ENCODE measurements around the gene RABL6. TPM values are rescaled to one million over a fixed set of nuclear protein-coding genes. Genes with fewer than 3 reads are reported as not detected.
"Not testable (repeated sequence)": the region's sequence is repeated elsewhere in the genome, so short reads cannot be mapped to it uniquely, and the experiment has no call there.

Gene RABL6
- polyA plus RNA-seq, 1 experiment = 35.4 TPM

- TF ChIP-seq CTCF (IDR thresholded peaks at IDR 0.05; ENCODE audit: low read depth, low read length) = no peak
- DNase-seq (ENCODE audit: low read depth, low spot score) = no peak
- POLR2A ChIA-PET = no interaction called here
- CTCF ChIA-PET = interaction anchor here (1.2 kb wide), 1 partner anchor 11 kb away, joined by 6 read pairs; the partner anchor contains the start of gene AJM1
- Histone ChIP-seq H3K27ac (ENCODE audit: low read depth, low read length) (no peak overlapping the region), H3K9me3 (ENCODE audit: control insufficient read depth, insufficient read depth, low read length) (no peaks in the 10 kb centered on the region), H3K27me3 (ENCODE audit: control insufficient read depth, insufficient read depth, low read length) (no peaks in the 10 kb centered on the region), H3K4me3 (ENCODE audit: low read depth, low read length) (no peak overlapping the region)
Measured at GRCh38 chr9:136831002-136831719, 23.4 kb downstream of the RABL6 start.

- POLR2A ChIA-PET = no interaction called here
- CTCF ChIA-PET = interaction anchor here (1.2 kb wide), 1 partner anchor 11 kb away, joined by 6 read pairs; the partner anchor contains the start of gene AJM1
- DNase-seq (ENCODE audit: low read depth, low spot score) = no peak
- H3K9me3 ChIP-seq (ENCODE audit: control insufficient read depth, insufficient read depth, low read length) = no peaks in the 10 kb centered on the region
- no peak for TF ChIP-seq CTCF (IDR thresholded peaks at IDR 0.05; ENCODE audit: low read depth, low read length)
- no peak overlapping the region for H3K27ac ChIP-seq (ENCODE audit: low read depth, low read length)
- H3K4me3 ChIP-seq (ENCODE audit: low read depth, low read length) = no peak overlapping the region
- no peaks in the 10 kb centered on the region for H3K27me3 ChIP-seq (ENCODE audit: control insufficient read depth, insufficient read depth, low read length)
Measured at GRCh38 chr9:136831720-136832104, 24.0 kb downstream of the RABL6 start.

- CTCF ChIA-PET = interaction anchor here (1.2 kb wide), 1 partner anchor 10 kb away, joined by 6 read pairs; the partner anchor contains the start of gene AJM1
- no peak for DNase-seq (ENCODE audit: low read depth, low spot score)
- no peak for TF ChIP-seq CTCF (IDR thresholded peaks at IDR 0.05; ENCODE audit: low read depth, low read length)
- Histone ChIP-seq H3K4me3 (ENCODE audit: low read depth, low read length) (no peak overlapping the region), H3K27ac (ENCODE audit: low read depth, low read length) (no peak overlapping the region), H3K9me3 (ENCODE audit: control insufficient read depth, insufficient read depth, low read length) (no peaks in the 10 kb centered on the region), H3K27me3 (ENCODE audit: control insufficient read depth, insufficient read depth, low read length) (no peaks in the 10 kb centered on the region)
- POLR2A ChIA-PET = no interaction called here
Measured at GRCh38 chr9:136832581-136832980, 24.8 kb downstream of the RABL6 start.

GRCh38 chr9:136833381-136834048, 25.8 kb downstream of the RABL6 start:
- H3K27ac ChIP-seq (ENCODE audit: low read depth, low read length); H3K9me3 ChIP-seq (ENCODE audit: control insufficient read depth, insufficient read depth, low read length); H3K4me3 ChIP-seq (ENCODE audit: low read depth, low read length); H3K27me3 ChIP-seq (ENCODE audit: control insufficient read depth, insufficient read depth, low read length); DNase-seq (ENCODE audit: low read depth, low spot score); POLR2A ChIA-PET; CTCF ChIA-PET: not testable (repeated sequence)

- POLR2A ChIA-PET = no interaction called here
- no peak for TF ChIP-seq CTCF (IDR thresholded peaks at IDR 0.05; ENCODE audit: low read depth, low read length)
- H3K27me3 ChIP-seq (ENCODE audit: control insufficient read depth, insufficient read depth, low read length) = no peaks in the 10 kb centered on the region
- H3K4me3 ChIP-seq (ENCODE audit: low read depth, low read length) = no peak overlapping the region
- no peaks in the 10 kb centered on the region for H3K9me3 ChIP-seq (ENCODE audit: control insufficient read depth, insufficient read depth, low read length)
- CTCF ChIA-PET = no interaction called here
- no peak overlapping the region for H3K27ac ChIP-seq (ENCODE audit: low read depth, low read length)
- no peak for DNase-seq (ENCODE audit: low read depth, low spot score)
Measured at GRCh38 chr9:136835162-136835931, 27.6 kb downstream of the RABL6 start.
